ENCODE results near the gene SLC25A13.
"Not testable (repeated sequence)": the region's sequence is repeated elsewhere in the genome, so short reads cannot be mapped to it uniquely, and the experiment has no call there.

The SLC25A13 gene, protein sequence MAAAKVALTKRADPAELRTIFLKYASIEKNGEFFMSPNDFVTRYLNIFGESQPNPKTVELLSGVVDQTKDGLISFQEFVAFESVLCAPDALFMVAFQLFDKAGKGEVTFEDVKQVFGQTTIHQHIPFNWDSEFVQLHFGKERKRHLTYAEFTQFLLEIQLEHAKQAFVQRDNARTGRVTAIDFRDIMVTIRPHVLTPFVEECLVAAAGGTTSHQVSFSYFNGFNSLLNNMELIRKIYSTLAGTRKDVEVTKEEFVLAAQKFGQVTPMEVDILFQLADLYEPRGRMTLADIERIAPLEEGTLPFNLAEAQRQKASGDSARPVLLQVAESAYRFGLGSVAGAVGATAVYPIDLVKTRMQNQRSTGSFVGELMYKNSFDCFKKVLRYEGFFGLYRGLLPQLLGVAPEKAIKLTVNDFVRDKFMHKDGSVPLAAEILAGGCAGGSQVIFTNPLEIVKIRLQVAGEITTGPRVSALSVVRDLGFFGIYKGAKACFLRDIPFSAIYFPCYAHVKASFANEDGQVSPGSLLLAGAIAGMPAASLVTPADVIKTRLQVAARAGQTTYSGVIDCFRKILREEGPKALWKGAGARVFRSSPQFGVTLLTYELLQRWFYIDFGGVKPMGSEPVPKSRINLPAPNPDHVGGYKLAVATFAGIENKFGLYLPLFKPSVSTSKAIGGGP

DNA sequence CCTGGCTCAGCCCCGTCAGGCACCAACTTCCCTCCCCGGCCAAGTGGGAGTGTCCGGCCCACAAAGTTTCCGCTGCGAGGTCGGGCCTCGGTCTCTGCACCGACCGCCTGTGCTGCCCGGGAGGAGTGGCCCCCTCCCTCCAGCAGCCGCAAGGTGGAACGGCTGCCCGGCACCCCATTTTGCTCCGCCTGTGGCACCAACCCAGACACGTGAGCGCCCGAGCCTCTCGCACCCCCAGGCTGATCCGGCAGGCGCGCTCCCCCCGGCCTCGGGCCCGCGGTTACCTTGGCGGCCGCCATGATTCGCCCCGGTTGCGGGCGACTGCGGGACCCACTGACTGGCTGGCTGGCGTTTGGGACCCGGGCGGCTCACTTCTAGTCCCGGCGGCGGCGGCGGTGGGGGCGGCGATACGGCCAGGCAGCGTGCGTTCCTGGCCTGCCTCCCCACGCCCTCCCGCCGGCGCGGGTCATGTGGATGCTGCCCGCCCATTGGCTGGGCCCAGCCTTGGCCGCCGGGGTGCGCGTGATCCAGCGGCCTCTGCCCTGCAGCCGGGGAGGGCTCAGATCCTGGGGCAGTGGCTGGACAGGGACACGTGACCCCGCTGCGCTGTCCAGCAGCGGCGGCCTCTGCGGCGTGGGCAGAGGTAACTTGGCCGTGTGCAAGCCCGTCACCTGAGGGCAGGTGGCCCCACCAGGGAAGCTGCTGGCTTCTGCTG is at the start of gene SLC25A13:
SLC25A13 (minus strand) TSS at position 441 of the 715 bp plus-strand sequence; CDS start at position 299, 142 bp downstream.
- Histone ChIP-seq H3K4me3 (ENCODE audit: low read depth in 1 of 2, low read length in 2 of 2) (peak within 1 kb of the TSS; percentile 72 to 93), H3K27me3 (ENCODE audit: control insufficient read depth in 1 of 2, insufficient read depth in 2 of 2, low read length in 2 of 2) (no peaks in the 10 kb centered on the region), H3K9me3 (ENCODE audit: low read length) (no peaks in the 10 kb centered on the region), H3K9ac (ENCODE audit: low read length) (peak within 1 kb of the TSS; percentile 55), H3K27ac (ENCODE audit: low read depth, low read length) (peak within 1 kb of the TSS; percentile 90), H3K36me3 (ENCODE audit: insufficient read depth, low read length) (no peaks in the 10 kb centered on the region), H3K4me1 (ENCODE audit: insufficient read depth, low read length) (peaks cover 17% of the 10 kb centered on the region)

DNA sequence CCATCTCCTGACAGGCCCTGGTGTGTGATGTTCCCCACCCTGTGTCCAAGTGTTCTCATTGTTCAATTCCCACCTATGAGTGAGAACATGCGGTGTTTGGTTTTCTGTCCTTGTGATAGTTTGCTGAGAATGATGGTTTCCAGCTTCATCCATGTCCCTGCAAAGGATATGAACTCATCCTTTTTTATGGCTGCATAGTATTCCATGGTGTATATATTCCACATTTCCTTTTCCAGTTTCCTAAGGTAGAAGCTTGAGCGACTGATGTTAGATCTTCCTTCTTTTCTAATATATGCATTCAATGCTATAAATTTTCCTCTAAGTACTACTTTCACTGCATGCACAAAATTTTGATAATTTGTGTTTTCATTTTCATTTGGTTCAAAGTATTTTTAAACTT is 44.0 kb upstream of the SLC25A13 start:
- H3K36me3 ChIP-seq (ENCODE audit: insufficient read depth, low read length); H3K4me3 ChIP-seq (ENCODE audit: low read depth in 1 of 2, low read length in 2 of 2); H3K27me3 ChIP-seq (ENCODE audit: control insufficient read depth in 1 of 2, insufficient read depth in 2 of 2, low read length in 2 of 2); H3K27ac ChIP-seq (ENCODE audit: low read depth, low read length); H3K4me1 ChIP-seq (ENCODE audit: insufficient read depth, low read length); H3K9me3 ChIP-seq (ENCODE audit: low read length); H3K9ac ChIP-seq (ENCODE audit: low read length): not testable (repeated sequence)

DNA sequence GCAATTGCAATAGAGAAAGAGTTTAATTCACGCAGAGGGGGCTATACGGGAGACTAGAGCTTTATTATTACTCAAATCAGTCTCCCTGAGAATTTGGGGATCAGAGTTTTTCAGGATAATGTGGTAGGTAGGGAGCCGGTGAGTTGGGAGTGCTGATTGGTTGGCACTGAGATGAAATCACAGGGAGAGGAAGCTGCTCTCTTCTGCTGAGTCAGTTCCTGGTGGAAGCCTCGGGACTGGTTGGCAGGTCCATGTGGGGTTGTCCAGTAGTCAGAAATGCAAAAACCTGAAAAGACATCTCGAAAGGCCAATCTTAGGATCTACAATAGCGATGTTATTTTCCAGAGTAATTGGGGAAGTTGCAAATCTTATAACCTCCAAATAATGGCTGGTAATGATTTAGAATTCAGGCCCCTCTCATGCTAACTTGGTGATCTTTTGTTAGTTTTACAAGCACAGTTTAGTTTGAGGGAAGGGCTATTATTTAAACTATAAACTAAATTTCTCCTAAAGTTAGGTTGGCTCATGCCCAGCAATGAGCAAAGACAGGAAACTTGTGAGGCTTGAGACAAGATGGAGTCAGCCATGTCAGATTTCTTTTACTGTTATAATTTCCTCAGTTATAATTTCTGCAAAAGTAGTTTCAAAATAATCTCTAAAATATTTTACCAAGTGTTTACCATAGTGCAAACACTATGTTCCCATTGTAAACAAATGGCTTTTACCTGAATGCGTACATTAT is 39.4 kb upstream of the SLC25A13 start:
- Histone ChIP-seq H3K9me3 (ENCODE audit: low read length) (no peaks in the 10 kb centered on the region), H3K4me3 (ENCODE audit: low read depth in 1 of 2, low read length in 2 of 2) (no peak overlapping the region), H3K4me1 (ENCODE audit: insufficient read depth, low read length) (no peaks in the 10 kb centered on the region), H3K36me3 (ENCODE audit: insufficient read depth, low read length) (no peaks in the 10 kb centered on the region), H3K27me3 (ENCODE audit: control insufficient read depth in 1 of 2, insufficient read depth in 2 of 2, low read length in 2 of 2) (no peaks in the 10 kb centered on the region), H3K9ac (ENCODE audit: low read length) (no peak overlapping the region), H3K27ac (ENCODE audit: low read depth, low read length) (no peak overlapping the region)

DNA sequence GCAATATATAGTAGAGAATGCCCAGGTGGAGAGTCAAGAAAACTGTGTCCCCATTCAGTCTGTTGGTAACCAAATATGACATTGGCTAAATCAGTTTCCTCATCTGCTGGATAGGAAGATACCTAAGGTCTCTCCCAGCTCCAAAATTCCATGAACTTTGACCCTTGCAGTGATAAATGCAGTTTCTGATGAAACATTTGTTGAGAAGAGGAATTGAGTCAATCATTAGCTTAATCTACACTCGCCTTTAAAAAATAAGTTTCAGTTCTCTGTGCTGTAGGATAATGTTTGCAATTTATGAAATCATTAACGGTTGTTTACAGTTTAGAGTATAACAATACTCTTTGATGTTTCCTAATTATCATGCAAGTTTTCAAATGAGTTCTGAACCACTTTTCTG is 38.0 kb upstream of the SLC25A13 start:
- no peak overlapping the region for H3K9ac ChIP-seq (ENCODE audit: low read length)
- no peak overlapping the region for H3K27ac ChIP-seq (ENCODE audit: low read depth, low read length)
- H3K9me3 ChIP-seq (ENCODE audit: low read length) = no peaks in the 10 kb centered on the region
- H3K4me1 ChIP-seq (ENCODE audit: insufficient read depth, low read length) = no peaks in the 10 kb centered on the region
- no peak overlapping the region for H3K4me3 ChIP-seq (ENCODE audit: low read depth in 1 of 2, low read length in 2 of 2)
- H3K27me3 ChIP-seq (ENCODE audit: control insufficient read depth in 1 of 2, insufficient read depth in 2 of 2, low read length in 2 of 2) = no peaks in the 10 kb centered on the region
- no peaks in the 10 kb centered on the region for H3K36me3 ChIP-seq (ENCODE audit: insufficient read depth, low read length)

DNA sequence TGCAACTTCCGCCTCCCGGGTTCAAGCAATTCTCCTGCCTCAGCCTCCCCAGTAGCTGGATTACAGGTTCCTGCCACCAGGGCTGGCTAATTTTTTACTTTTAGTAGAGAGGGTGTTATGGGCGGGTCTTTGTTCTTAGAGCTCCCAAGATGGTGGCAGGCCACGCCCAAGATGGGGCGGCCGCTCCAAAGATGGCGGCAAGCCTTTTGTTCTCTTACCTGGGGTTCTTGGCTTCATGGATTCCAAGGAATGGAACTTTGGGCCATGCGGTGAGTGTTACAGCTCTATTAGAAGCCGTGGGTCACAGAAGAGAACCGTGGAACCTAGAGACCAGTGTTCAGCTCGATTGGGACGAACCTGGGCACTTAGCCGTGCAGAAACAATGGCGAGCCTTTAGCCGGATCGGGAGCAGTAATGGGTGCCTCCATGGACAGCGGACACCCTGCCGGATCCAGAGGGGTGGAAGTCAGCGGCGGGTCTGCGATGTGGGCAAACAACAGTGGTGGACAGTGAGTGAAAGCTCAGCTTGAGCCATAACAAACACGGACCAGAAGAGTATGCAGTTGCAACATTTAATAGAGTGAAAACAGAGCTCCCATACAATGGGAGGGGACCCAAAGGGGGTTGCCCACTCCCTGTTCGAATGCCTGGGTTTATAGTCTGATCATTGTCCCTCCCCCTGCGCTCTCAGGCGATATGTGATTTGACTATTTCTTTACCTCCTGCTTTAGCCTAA is 36.5 kb upstream of the SLC25A13 start:
- H3K36me3 ChIP-seq (ENCODE audit: insufficient read depth, low read length); H3K9me3 ChIP-seq (ENCODE audit: low read length); H3K4me1 ChIP-seq (ENCODE audit: insufficient read depth, low read length); H3K4me3 ChIP-seq (ENCODE audit: low read depth in 1 of 2, low read length in 2 of 2); H3K9ac ChIP-seq (ENCODE audit: low read length); H3K27ac ChIP-seq (ENCODE audit: low read depth, low read length); H3K27me3 ChIP-seq (ENCODE audit: control insufficient read depth in 1 of 2, insufficient read depth in 2 of 2, low read length in 2 of 2): not testable (repeated sequence)

DNA sequence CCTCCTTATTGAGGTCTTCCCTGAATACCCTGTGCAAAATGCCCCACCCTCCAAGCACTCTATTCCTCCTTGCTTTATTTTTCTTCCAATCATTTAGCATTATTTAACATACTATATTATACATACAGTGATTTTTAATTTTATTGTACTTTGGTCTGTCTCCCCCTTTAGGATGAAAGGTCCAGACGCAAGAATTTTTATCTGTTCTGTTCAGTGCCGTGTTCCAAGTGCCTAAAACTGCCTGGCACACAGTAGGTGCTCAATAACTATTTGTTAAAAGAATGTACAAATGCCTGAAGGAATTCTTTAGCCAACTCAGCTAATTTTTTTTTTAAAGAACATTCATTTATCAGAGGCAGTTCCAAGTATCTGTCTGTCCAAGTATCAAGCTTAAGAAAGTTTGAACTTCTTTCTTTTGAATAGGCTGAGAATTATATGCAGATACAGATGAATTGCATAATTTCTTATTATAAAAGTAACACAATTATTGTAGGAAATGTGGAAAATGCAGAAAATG is 34.1 kb upstream of the SLC25A13 start:
- no peak overlapping the region for H3K27ac ChIP-seq (ENCODE audit: low read depth, low read length)
- H3K27me3 ChIP-seq (ENCODE audit: control insufficient read depth in 1 of 2, insufficient read depth in 2 of 2, low read length in 2 of 2) = no peaks in the 10 kb centered on the region
- no peak overlapping the region for H3K9ac ChIP-seq (ENCODE audit: low read length)
- H3K36me3 ChIP-seq (ENCODE audit: insufficient read depth, low read length) = no peaks in the 10 kb centered on the region
- no peaks in the 10 kb centered on the region for H3K9me3 ChIP-seq (ENCODE audit: low read length)
- no peaks in the 10 kb centered on the region for H3K4me1 ChIP-seq (ENCODE audit: insufficient read depth, low read length)
- H3K4me3 ChIP-seq (ENCODE audit: low read depth in 1 of 2, low read length in 2 of 2) = no peak overlapping the region

DNA sequence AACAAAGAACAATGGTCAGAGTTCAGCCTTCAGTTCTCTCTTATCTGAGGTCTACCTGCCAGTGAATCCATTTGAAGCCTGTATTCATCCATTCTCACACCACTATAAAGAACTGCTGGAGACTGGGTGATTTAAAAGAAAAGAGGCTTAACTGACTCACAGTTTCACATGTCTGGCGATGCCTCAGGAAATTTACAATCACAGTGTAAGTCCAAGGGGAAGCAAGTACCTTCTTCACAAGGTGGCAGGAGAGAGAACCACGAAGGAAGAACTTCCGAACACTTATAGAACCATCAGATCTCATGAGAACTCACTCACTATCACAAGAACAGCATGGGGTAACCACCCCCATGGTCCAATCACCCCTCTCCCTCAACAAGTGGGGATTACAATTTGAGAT is 33.0 kb upstream of the SLC25A13 start:
- Histone ChIP-seq H3K27me3 (ENCODE audit: control insufficient read depth in 1 of 2, insufficient read depth in 2 of 2, low read length in 2 of 2) (no peaks in the 10 kb centered on the region), H3K36me3 (ENCODE audit: insufficient read depth, low read length) (no peaks in the 10 kb centered on the region)

DNA sequence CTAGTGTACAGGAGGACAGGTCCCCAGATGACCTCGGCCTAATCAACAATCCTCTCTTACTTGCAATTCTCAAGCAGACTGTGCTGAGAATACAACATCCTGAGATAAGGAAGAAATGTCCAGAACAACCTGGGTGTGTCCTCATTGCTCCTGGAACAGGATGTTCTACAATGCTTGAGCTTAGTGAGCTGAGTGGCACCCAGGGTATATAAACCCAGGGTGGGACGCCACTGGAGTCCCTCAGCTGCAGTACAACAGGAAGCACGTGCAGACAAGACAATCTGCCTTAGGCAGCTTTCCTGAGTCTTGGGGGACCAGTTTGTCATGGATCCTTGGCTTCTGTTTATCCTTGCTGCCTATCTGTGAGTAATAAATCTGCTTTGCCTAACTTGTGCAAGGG is 27.7 kb upstream of the SLC25A13 start:
- Histone ChIP-seq H3K9ac (ENCODE audit: low read length) (no peak overlapping the region), H3K36me3 (ENCODE audit: insufficient read depth, low read length) (no peaks in the 10 kb centered on the region), H3K4me3 (ENCODE audit: low read depth in 1 of 2, low read length in 2 of 2) (no peak overlapping the region), H3K4me1 (ENCODE audit: insufficient read depth, low read length) (no peaks in the 10 kb centered on the region), H3K27me3 (ENCODE audit: control insufficient read depth in 1 of 2, insufficient read depth in 2 of 2, low read length in 2 of 2) (no peaks in the 10 kb centered on the region), H3K9me3 (ENCODE audit: low read length) (no peaks in the 10 kb centered on the region), H3K27ac (ENCODE audit: low read depth, low read length) (no peak overlapping the region)

More for the DNA sequence above, 33.0 kb upstream of the SLC25A13 start:
- H3K9me3 ChIP-seq (ENCODE audit: low read length) = no peaks in the 10 kb centered on the region
- H3K4me1 ChIP-seq (ENCODE audit: insufficient read depth, low read length) = no peaks in the 10 kb centered on the region
- H3K27ac ChIP-seq (ENCODE audit: low read depth, low read length) = no peak overlapping the region
- H3K9ac ChIP-seq (ENCODE audit: low read length) = no peak overlapping the region
- no peak overlapping the region for H3K4me3 ChIP-seq (ENCODE audit: low read depth in 1 of 2, low read length in 2 of 2)

DNA sequence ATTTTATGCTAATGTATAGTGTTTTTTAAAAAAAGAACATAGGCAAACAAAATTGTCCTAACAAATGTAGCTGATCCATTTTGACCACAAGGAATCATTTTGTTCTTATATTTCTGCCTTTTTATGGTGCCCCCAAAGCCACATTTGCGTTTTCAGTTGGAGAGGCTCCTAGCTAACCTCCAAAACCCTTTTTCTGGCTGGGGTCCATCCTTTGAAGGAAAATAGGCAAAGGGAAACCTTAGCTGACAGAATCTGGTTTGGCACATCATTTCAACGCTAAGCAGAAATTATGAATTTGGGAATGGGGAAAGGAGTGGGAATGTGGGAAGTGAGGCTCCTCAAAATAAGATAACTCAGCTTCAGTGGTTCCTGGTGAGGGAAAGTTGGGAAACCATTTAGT is 25.6 kb upstream of the SLC25A13 start:
- no peaks in the 10 kb centered on the region for H3K9me3 ChIP-seq (ENCODE audit: low read length)
- no peak overlapping the region for H3K9ac ChIP-seq (ENCODE audit: low read length)
- no peak overlapping the region for H3K27ac ChIP-seq (ENCODE audit: low read depth, low read length)
- H3K4me3 ChIP-seq (ENCODE audit: low read depth in 1 of 2, low read length in 2 of 2) = no peak overlapping the region
- H3K36me3 ChIP-seq (ENCODE audit: insufficient read depth, low read length) = no peaks in the 10 kb centered on the region
- no peaks in the 10 kb centered on the region for H3K27me3 ChIP-seq (ENCODE audit: control insufficient read depth in 1 of 2, insufficient read depth in 2 of 2, low read length in 2 of 2)
- H3K4me1 ChIP-seq (ENCODE audit: insufficient read depth, low read length) = no peaks in the 10 kb centered on the region

DNA sequence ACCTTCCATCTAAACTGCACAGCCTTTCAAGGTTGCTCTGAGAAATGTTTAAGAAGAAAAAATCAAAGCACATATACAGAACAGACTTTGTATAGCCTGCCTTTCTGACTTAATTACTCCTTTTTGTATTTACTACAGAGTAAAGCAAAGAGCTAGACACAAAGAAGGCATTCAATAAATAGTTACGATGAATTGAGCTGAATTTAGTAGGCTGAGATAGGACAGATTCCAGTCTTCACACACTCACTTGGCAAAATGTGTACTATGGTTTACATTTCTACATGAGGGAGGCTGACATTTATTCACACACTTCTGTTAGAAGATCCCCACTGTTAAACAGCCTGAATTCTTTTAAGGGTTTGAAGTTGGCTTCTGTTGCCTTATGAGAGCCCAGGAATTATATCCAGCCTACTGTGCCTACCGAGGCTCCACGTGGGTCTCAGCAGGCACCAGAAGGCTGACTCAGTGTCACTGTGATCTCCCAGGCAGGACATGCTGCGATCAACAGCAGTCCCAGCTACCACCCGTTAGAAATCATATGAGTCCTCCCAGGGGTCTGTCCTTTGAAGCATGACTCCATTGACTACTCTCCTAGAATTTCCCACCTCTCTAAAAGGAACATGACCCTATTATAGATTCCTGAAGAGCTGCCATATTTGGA is 24.5 kb upstream of the SLC25A13 start:
- Histone ChIP-seq H3K9me3 (ENCODE audit: low read length) (no peaks in the 10 kb centered on the region), H3K9ac (ENCODE audit: low read length) (no peak overlapping the region), H3K27me3 (ENCODE audit: control insufficient read depth in 1 of 2, insufficient read depth in 2 of 2, low read length in 2 of 2) (no peaks in the 10 kb centered on the region), H3K27ac (ENCODE audit: low read depth, low read length) (no peak overlapping the region), H3K4me3 (ENCODE audit: low read depth in 1 of 2, low read length in 2 of 2) (no peak overlapping the region), H3K36me3 (ENCODE audit: insufficient read depth, low read length) (no peaks in the 10 kb centered on the region), H3K4me1 (ENCODE audit: insufficient read depth, low read length) (no peaks in the 10 kb centered on the region)

Measured in muscle layer of colon (tissue), 2 donors.